Endothelial cell of umbilical vein (primary cell): Measurements from ENCODE around the gene TAOK2. TPM values are rescaled to one million over a fixed set of nuclear protein-coding genes. Genes with fewer than 3 reads are reported as not detected.

Experiments used
- BruUV-seq: library from RNA; stranded (reverse); fragments of 400-500 nt; replicated peaks from 2 replicates; lab custom pipeline; 2021; lab: Mats Ljungman, UMichigan
- CTCF ChIA-PET: fragments of 300-600, 350-600 bp; sonication (Branson Sonifier 250); formaldehyde crosslinking; loops from one replicate; lab custom pipeline; 2021; ENCODE audit warnings: antibody characterized with exemption, inconsistent platforms; lab: Charles Lee
- POLR2A ChIA-PET: fragments of 300-600, 350-600 bp; sonication (Branson Sonifier 250); formaldehyde crosslinking; loops from one replicate; lab custom pipeline; 2021; ENCODE audit warnings: antibody characterized with exemption, inconsistent platforms; lab: Charles Lee
- DNase-seq: peaks from one replicate; pipeline ENCODE4 v3.0.0-alpha.2; 2011; ENCODE audit warnings: low read depth, low spot score
- FAIRE-seq: peaks from 2 replicates; lab custom pipeline; 2011; peaks lifted over from hg19 to GRCh38; lab: Jason Lieb, UNC
- H2AFZ ChIP-seq: 2 replicates; pipeline ENCODE4 v1.6.0; 2012; ENCODE audit warnings: low read depth, low read length, control low read depth, inconsistent platforms
- H3K27ac ChIP-seq: 2 replicates; pipeline ENCODE4 v1.5.1; 2011; ENCODE audit warnings: low read depth, mild to moderate bottlenecking, control low read depth, low read length, moderate library complexity; ENCODE audit not compliant: insufficient read depth
- H3K27me3 ChIP-seq, 2 experiments: 2 replicates each; pipeline versions ENCODE4 v1.6.0 to v1.6.1; 2011; ENCODE audit warnings: low read length in 2 of 2, mixed read lengths in 1 of 2; ENCODE audit not compliant: control insufficient read depth in 2 of 2, insufficient read depth in 2 of 2
- H3K36me3 ChIP-seq, 2 experiments: 2 replicates in 1 of 2; 3 replicates in 1 of 2; pipeline ENCODE4 v1.5.1; 2011; ENCODE audit warnings: low read length in 2 of 2, mild to moderate bottlenecking in 1 of 2, moderate library complexity in 1 of 2; ENCODE audit not compliant: control insufficient read depth in 2 of 2, insufficient read depth in 2 of 2; ENCODE audit errors: extremely low read depth in 1 of 2
- H3K4me1 ChIP-seq: 3 replicates; pipeline ENCODE4 v1.5.1; 2011; ENCODE audit warnings: mild to moderate bottlenecking, low read length; ENCODE audit not compliant: control insufficient read depth, insufficient read depth; ENCODE audit errors: extremely low read depth
- H3K4me2 ChIP-seq: 2 replicates; pipeline ENCODE4 v1.6.1; 2011; ENCODE audit warnings: low read length, control low read depth, mixed read lengths; ENCODE audit not compliant: insufficient read depth
- H3K4me3 ChIP-seq, 3 experiments: fragments of 200-600 bp in 1 of 3; sonication (generic), shearing (Covaris generic) in 1 of 3; replicated peaks in 1 of 3; 2 replicates each; pipeline ENCODE4 v1.5.1; 2011 to 2016; ENCODE audit warnings: control low read depth in 3 of 3, low read length in 3 of 3, mild to moderate bottlenecking in 2 of 3, inconsistent platforms in 1 of 3, low read depth in 1 of 3, moderate library complexity in 1 of 3; ENCODE audit not compliant: insufficient read depth in 1 of 3
- H3K79me2 ChIP-seq: 2 replicates; pipeline ENCODE4 v1.6.0; 2012; ENCODE audit warnings: low read length, inconsistent platforms; ENCODE audit not compliant: control insufficient read depth, insufficient read depth
- H3K9ac ChIP-seq: replicated peaks from 2 replicates; pipeline ENCODE3; 2011; ENCODE audit warnings: low read length, control low read depth; ENCODE audit not compliant: insufficient read depth; ENCODE audit errors: extremely low read depth
- H3K9me1 ChIP-seq: replicated peaks from 3 replicates; pipeline ENCODE4 v1.6.0; 2011; ENCODE audit warnings: mild to moderate bottlenecking, low read length; ENCODE audit not compliant: control insufficient read depth, insufficient read depth; ENCODE audit errors: extremely low read depth
- H3K9me3 ChIP-seq: replicated peaks from 2 replicates; pipeline ENCODE4 v1.5.1; 2012; ENCODE audit warnings: low read length, inconsistent platforms; ENCODE audit not compliant: control insufficient read depth, insufficient read depth
- H4K20me1 ChIP-seq: replicated peaks from 2 replicates; pipeline ENCODE3; 2011; ENCODE audit warnings: mild to moderate bottlenecking, low read length; ENCODE audit not compliant: control insufficient read depth, insufficient read depth; ENCODE audit errors: extremely low read depth
- EZH2 ChIP-seq: IDR thresholded peaks from 2 replicates; pipeline ENCODE4 v1.6.1; 2012; ENCODE audit warnings: borderline replicate concordance, low read depth, mild to moderate bottlenecking, moderate library complexity, low read length, inconsistent platforms; ENCODE audit not compliant: severe bottlenecking
- FOS ChIP-seq: IDR thresholded peaks from 2 replicates; pipeline ENCODE4 v1.6.1; 2011; ENCODE audit warnings: mild to moderate bottlenecking, low read length, moderate library complexity, borderline replicate concordance; ENCODE audit not compliant: insufficient read depth
- GATA2 ChIP-seq: IDR thresholded peaks from 2 replicates; pipeline ENCODE4 v1.7.0; 2011; ENCODE audit warnings: low read depth, mild to moderate bottlenecking, moderate library complexity, mixed read lengths, low read length; ENCODE audit not compliant: insufficient read length, insufficient read depth
- JUN ChIP-seq: IDR thresholded peaks from 2 replicates; pipeline ENCODE4 v1.6.1; 2011; ENCODE audit warnings: borderline replicate concordance, low read depth; ENCODE audit not compliant: insufficient read length, insufficient read depth
- MYC ChIP-seq: IDR thresholded peaks from one replicate; pipeline ENCODE4 v1.6.1; 2011; ENCODE audit warnings: mild to moderate bottlenecking, low read depth, low read length
- POLR2A ChIP-seq: IDR thresholded peaks from 2 replicates; pipeline ENCODE4 v1.6.1; 2012; ENCODE audit warnings: low read depth, mild to moderate bottlenecking, control low read depth, low read length
- POLR2AphosphoS5 ChIP-seq: IDR thresholded peaks from 2 replicates; pipeline ENCODE4 v1.6.1; 2012; ENCODE audit warnings: low read depth, mild to moderate bottlenecking, control low read depth, low read length, moderate library complexity; ENCODE audit not compliant: insufficient read depth
- dilution Hi-C: fragments of 300-500 bp; cut with MboI; formaldehyde crosslinking; loops from one replicate; pipeline ENCODE4 v1.15.0; 2019; ENCODE audit warnings: low sequenced_read_pairs; ENCODE audit not compliant: extremely low pct_ligation_motif_present
- intact Hi-C: fragments of 100-400 bp; cut with micrococcal nuclease; formaldehyde crosslinking; loops from one replicate; pipeline ENCODE4 v1.10.0; 2022
- polyA plus RNA-seq, 4 experiments: library from polyadenylated mRNA; depleted of rRNA in 3 of 4; stranded (reverse) in 3 of 4; unstranded in 1 of 4; fragments of >200 nt; gene quantifications; 2 replicates each; pipeline versions ENCODE4 v1.2.1 to v1.2.3, GENCODE V29; 2011 to 2012; ENCODE audit warnings: missing spikeins in 1 of 4
- total RNA-seq: library from RNA; stranded (reverse); gene quantifications from 2 replicates; pipeline ENCODE4 v1.2.3, GENCODE V29; 2021
- TF ChIP-seq, protein P1 (sequence below): IDR thresholded peaks from 2 replicates; pipeline ENCODE4 v1.6.1; 2011; ENCODE audit not compliant: insufficient read depth, insufficient read length
- TF ChIP-seq, protein P2 (sequence below), 2 donors: IDR thresholded peaks; 1 replicate in 1 of 2; 2 replicates in 1 of 2; pipeline ENCODE4 v1.5.1; 2011; ENCODE audit warnings: low read length in 2 of 2, mild to moderate bottlenecking in 2 of 2, moderate library complexity in 2 of 2, control low read depth in 1 of 2, inconsistent platforms in 1 of 2, low read depth in 1 of 2; ENCODE audit not compliant: insufficient read depth in 1 of 2; ENCODE audit errors: extremely low read depth in 1 of 2

TAOK2 gene
- total and polyA plus RNA-seq, 2 donors (not counting 3 experiments of a cell fraction or from before 2014, with no cell fraction given) = 52.8 to 114 TPM

DNA sequence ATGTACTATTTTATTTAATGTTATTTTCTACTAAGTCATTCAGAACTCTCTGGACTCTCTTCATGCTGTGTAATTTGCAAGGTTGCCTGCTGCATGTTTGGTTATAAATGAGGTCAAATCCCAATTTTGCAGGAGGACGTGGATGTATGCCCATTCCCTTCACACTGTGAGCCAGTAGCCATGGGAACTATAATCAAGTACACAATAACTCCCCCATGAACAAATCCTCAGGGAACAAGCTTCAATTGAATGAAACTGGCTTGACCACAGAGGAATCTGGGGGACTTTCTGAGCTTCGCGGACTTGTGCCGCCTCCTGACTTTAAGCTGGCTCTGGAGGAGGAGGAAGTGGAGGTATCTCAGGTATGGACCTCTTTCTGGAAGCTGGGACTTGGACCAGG is 33.0 kb upstream of the TAOK2 start:
- DNase-seq = no peak
- no peaks in the 10 kb centered on the region for H3K36me3 ChIP-seq
- H3K9ac ChIP-seq = no peak overlapping the region
- peaks cover 4 to 5% of the 10 kb centered on the region in 2 experiments for H3K27me3 ChIP-seq
- no TSS peak for BruUV-seq
- intact Hi-C loops (no loop called here), dilution Hi-C loops (no loop called here)
- no peak overlapping the region for H3K4me3 ChIP-seq
- H4K20me1 ChIP-seq = no peaks in the 10 kb centered on the region
- no peak for TF ChIP-seq FOS
- TF ChIP-seq, protein P1, sequence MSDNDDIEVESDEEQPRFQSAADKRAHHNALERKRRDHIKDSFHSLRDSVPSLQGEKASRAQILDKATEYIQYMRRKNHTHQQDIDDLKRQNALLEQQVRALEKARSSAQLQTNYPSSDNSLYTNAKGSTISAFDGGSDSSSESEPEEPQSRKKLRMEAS = no peak
- TF ChIP-seq MYC = no peak
- no peak for TF ChIP-seq EZH2
- TF ChIP-seq GATA2 = no peak
- TF ChIP-seq POLR2A = no peak
- TF ChIP-seq JUN = no peak
- TF ChIP-seq POLR2AphosphoS5 = no peak
- TF ChIP-seq, protein P2, sequence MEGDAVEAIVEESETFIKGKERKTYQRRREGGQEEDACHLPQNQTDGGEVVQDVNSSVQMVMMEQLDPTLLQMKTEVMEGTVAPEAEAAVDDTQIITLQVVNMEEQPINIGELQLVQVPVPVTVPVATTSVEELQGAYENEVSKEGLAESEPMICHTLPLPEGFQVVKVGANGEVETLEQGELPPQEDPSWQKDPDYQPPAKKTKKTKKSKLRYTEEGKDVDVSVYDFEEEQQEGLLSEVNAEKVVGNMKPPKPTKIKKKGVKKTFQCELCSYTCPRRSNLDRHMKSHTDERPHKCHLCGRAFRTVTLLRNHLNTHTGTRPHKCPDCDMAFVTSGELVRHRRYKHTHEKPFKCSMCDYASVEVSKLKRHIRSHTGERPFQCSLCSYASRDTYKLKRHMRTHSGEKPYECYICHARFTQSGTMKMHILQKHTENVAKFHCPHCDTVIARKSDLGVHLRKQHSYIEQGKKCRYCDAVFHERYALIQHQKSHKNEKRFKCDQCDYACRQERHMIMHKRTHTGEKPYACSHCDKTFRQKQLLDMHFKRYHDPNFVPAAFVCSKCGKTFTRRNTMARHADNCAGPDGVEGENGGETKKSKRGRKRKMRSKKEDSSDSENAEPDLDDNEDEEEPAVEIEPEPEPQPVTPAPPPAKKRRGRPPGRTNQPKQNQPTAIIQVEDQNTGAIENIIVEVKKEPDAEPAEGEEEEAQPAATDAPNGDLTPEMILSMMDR (IDR thresholded peaks at IDR 0.05; ENCODE audit: extremely low read depth in 1 of 2, insufficient read depth in 1 of 2, low read depth in 1 of 2, low read length in 2 of 2) = no peak
- H3K79me2 ChIP-seq = no peaks in the 10 kb centered on the region
- ChIA-PET CTCF (interaction anchor here (1.3 kb wide), 1 partner anchor 16 kb away, joined by 3 read pairs; no protein-coding TSS in a partner anchor), POLR2A (interaction anchor here (0.5 to 1.2 kb wide), 2 partner anchors 14 to 52 kb away, joined by 3 read pairs; partner anchors contain the start of gene KCTD13)
- H3K4me1 ChIP-seq = no peaks in the 10 kb centered on the region
- H3K27ac ChIP-seq = no peak overlapping the region
- H2AFZ ChIP-seq = no peak overlapping the region
- no peak for FAIRE-seq
- no peaks in the 10 kb centered on the region for H3K9me1 ChIP-seq
- no peak overlapping the region for H3K4me2 ChIP-seq
- no peaks in the 10 kb centered on the region for H3K9me3 ChIP-seq
